Psoas muscle (tissue), 8 donors: ENCODE data around the gene SPEN. TPM values are rescaled to one million over a fixed set of nuclear protein-coding genes. Genes with fewer than 3 reads are reported as not detected.

Experiments
- ATAC-seq, 4 donors: fragments of 200-7000 bp; cut with Tn5 transposase; one replicate each; pipeline ENCODE4 v1.9.1; 2020; ENCODE audit warnings: moderate library complexity in 3 of 4, mild to moderate bottlenecking in 2 of 4
- DNase-seq, 2 donors: peaks; one replicate each; pipeline ENCODE4 v3.0.0-alpha.2; 2020
- H3K27ac ChIP-seq: fragments of 200-600 bp; one replicate; pipeline ENCODE4 v1.8.0; 2022
- H3K27me3 ChIP-seq, 3 donors: fragments of 200-600 bp in 1 of 3; one replicate each; pipeline versions ENCODE4 v1.6.1 to v1.8.0; 2013 to 2022; ENCODE audit warnings: low read length in 2 of 3, mild to moderate bottlenecking in 2 of 3, moderate library complexity in 1 of 3; ENCODE audit not compliant: insufficient read depth in 3 of 3
- H3K36me3 ChIP-seq, 2 donors: fragments of 200-600 bp in 1 of 2; one replicate each; pipeline versions ENCODE4 v1.6.1 to v1.8.0; 2013 to 2022; ENCODE audit warnings: low read depth in 1 of 2, mild to moderate bottlenecking in 1 of 2, moderate library complexity in 1 of 2; ENCODE audit not compliant: insufficient read depth in 1 of 2
- H3K4me1 ChIP-seq: fragments of 200-600 bp; one replicate; pipeline ENCODE4 v1.8.0; 2022
- H3K4me3 ChIP-seq: fragments of 200-600 bp; one replicate; pipeline ENCODE4 v1.8.0; 2022; ENCODE audit warnings: mild to moderate bottlenecking
- H3K9me3 ChIP-seq: fragments of 200-600 bp; one replicate; pipeline ENCODE4 v1.8.0; 2022
- CTCF ChIP-seq: fragments of 200-600 bp; IDR thresholded peaks from one replicate; pipeline ENCODE4 v1.8.0; 2022; ENCODE audit warnings: antibody characterized with exemption
- WGBS, 3 donors: extraction: QIAGEN DNeasy Blood & Tissue Kit; methylation state at CpG; one replicate each; pipeline versions ENCODE4 v1.1.6 to v1.1.7; 2013; 5-methylcytosine and 5-hydroxymethylcytosine counted together
- intact Hi-C, 2 donors: fragments of 100-400 bp; cut with DNase I; formaldehyde crosslinking; loops; one replicate each; pipeline versions ENCODE4 v1.11.0 to v1.14.2; 2022
- polyA plus RNA-seq, 3 donors: library from polyadenylated mRNA; stranded (reverse); fragments of 200-250 nt; gene quantifications; one replicate each; pipeline ENCODE4 v1.2.3, GENCODE V29; 2013
- total RNA-seq, 4 donors: library from RNA; stranded (reverse); fragmentation: NEBNext Ultra II Directional in 2 of 4; extraction: Animal tissue kit (Norgen Biotek cat#: 25700) in 2 of 4; gene quantifications; one replicate each; pipeline versions ENCODE4 v1.2.1 to v1.2.4, GENCODE V29; 2021 to 2023
- donor health status: healthy with polysubstance abuse.
- donor health status: DM: no; HTN: no; CAD: no; lungs with moderate emphysema.
- donor health status: Bipolar disorder and iron deficiency.
- donor health status: healthy.
- donor health status: DM: yes; HTN: yes; CAD: no.
- donor health status: DM: no; HTN: no; CAD: no.
- donor health status: DM: no; HTN: no; CAD: no.
- donor health status: DM: yes; HTN: yes; CAD: no.

The SPEN gene
- total and polyA plus RNA-seq, 7 donors, result 10.2 to 46.5 (median 38.3) TPM

- Histone ChIP-seq H3K4me3 (no peak overlapping the region), H3K27me3 (no peaks in the 10 kb centered on the region), H3K9me3 (no peaks in the 10 kb centered on the region), H3K27ac (no peak overlapping the region), H3K4me1 (no peaks in the 10 kb centered on the region), H3K36me3 (no peaks in the 10 kb centered on the region)
- DNase-seq, result no peak
- WGBS, 3 donors, result 88 to 94% (median 93%) methylated on average over 1 of the region's 1 CpG
- ATAC-seq, result no peak
- intact Hi-C loops, result no loop called here
- no peak for TF ChIP-seq CTCF
These were observed 38.6 kb upstream of the SPEN start for GRCh38 chr1:15808955-15809354.

DNA sequence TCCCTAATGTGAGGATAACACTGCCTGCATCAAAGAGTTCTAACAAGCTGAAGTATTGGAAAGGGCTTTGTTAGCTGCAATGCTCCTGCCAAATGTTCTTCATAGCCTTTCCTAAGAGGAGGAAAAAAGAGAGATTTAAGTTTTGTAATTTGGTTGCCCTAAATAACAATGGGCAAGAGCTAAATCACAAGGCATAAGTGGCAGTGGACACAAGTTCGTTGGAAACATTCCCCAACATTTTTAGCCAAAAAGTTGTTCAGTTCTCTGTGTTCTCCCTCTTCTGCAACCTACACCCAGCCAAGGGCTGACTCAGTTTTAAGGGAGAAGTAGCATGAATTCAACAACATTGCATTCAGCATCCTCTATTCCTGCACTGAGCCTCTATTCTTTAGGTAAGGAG is 37.4 kb upstream of the SPEN start:
- Histone ChIP-seq H3K9me3 (no peaks in the 10 kb centered on the region), H3K27ac (no peak overlapping the region), H3K4me1 (no peaks in the 10 kb centered on the region), H3K4me3 (no peak overlapping the region), H3K36me3 (no peaks in the 10 kb centered on the region), H3K27me3 (no peaks in the 10 kb centered on the region)
- no peak for TF ChIP-seq CTCF
- intact Hi-C loops, result no loop called here
- 24 to 31% (median 27%) methylated on average over 1 of the region's 1 CpG for WGBS, 3 donors
- ATAC-seq, result peak in 1 of 4 donors; percentile 35
- no peak for DNase-seq

DNA sequence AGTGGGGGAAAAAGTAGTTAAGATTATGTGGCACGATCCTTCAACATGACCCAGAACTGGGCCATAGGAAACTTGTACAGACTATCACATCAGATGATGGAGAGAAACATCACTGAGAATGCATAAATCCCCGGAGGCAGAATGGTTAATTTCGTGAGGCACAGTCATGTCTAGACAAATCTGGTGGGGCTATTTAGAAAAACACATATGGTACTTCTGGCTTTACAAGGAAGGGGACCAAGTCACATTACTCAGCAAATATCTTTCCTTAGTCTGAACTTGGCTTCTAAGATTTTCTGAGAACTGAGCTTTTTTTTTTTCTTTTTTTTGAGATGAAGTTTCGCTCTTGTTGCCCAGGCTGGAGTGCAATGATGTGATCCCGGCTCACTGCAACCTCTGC is 30.8 kb upstream of the SPEN start:
- H3K36me3 ChIP-seq, result no peaks in the 10 kb centered on the region
- H3K27ac ChIP-seq, result no peak overlapping the region
- H3K4me1 ChIP-seq, result no peaks in the 10 kb centered on the region
- no peak overlapping the region for H3K4me3 ChIP-seq
- ATAC-seq, result no peak
- DNase-seq, result no peak
- WGBS, 3 donors, result 72 to 91% (median 90%) methylated on average over 5 of the region's 5 CpGs
- intact Hi-C loops, result loop anchor here (2.0 to 5.0 kb wide), 2 partner anchors 178 to 181 kb away; no protein-coding TSS in a partner anchor
- no peaks in the 10 kb centered on the region for H3K27me3 ChIP-seq
- H3K9me3 ChIP-seq, result no peaks in the 10 kb centered on the region
- TF ChIP-seq CTCF, result no peak

DNA sequence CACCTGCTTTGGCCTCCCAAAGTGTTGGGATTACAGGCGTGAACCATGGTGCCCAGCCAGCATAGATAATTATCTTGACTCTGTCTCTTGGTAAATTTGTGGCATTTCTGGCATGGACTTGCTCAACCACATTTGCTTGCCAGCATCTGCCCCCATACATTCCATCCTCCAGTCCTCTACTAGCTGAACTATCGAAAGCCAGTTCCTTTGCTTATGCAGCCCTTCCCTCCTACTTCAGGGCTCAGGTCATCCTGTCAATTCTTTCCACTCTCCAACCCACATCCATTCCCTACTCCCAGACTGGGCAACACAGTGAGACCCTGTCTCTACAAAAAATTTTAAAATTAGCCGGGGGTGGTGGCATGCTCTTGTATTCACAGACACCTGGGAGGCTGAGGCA is 27.0 kb upstream of the SPEN start:
- H3K27me3 ChIP-seq, result no peaks in the 10 kb centered on the region
- WGBS, 3 donors, result 84 to 94% (median 86%) methylated on average over 3 of the region's 3 CpGs
- no peaks in the 10 kb centered on the region for H3K36me3 ChIP-seq
- H3K4me3 ChIP-seq, result no peak overlapping the region
- DNase-seq, result no peak
- no peaks in the 10 kb centered on the region for H3K4me1 ChIP-seq
- no peak for ATAC-seq
- no peak overlapping the region for H3K27ac ChIP-seq
- intact Hi-C loops, result no loop called here
- no peak for TF ChIP-seq CTCF
- H3K9me3 ChIP-seq, result no peaks in the 10 kb centered on the region

- no peak overlapping the region for H3K4me3 ChIP-seq
- intact Hi-C loops, result no loop called here
- H3K27ac ChIP-seq, result peak overlapping the region; percentile 58
- no peaks in the 10 kb centered on the region for H3K27me3 ChIP-seq
- peak in 2 of 4 donors; percentile 37 to 42 for ATAC-seq
- H3K9me3 ChIP-seq, result no peaks in the 10 kb centered on the region
- DNase-seq, result no peak
- H3K36me3 ChIP-seq, result no peaks in the 10 kb centered on the region
- no peak for TF ChIP-seq CTCF
- peaks cover 8% of the 10 kb centered on the region for H3K4me1 ChIP-seq
These were observed 21.7 kb upstream of the SPEN start for GRCh38 chr1:15825800-15826199.
